ENCODE measurements around the gene VAV2.

Gene VAV2

GRCh38 chr9:133791735-133792649 lies 200.1 kb downstream of the VAV2 start:
- H3K4me3 ChIP-seq (replicated peaks; ENCODE audit: low read depth, low read length) = no peak overlapping the region
- no peak for DNase-seq (ENCODE audit: extremely low read depth, low read depth)
- TF ChIP-seq CTCF (IDR thresholded peaks at IDR 0.05; ENCODE audit: low read depth, low read length, missing control alignments) = no peak

GRCh38 chr9:133791069-133791468 lies 201.1 kb downstream of the VAV2 start:
- no peak overlapping the region for H3K4me3 ChIP-seq (replicated peaks; ENCODE audit: low read depth, low read length)
- TF ChIP-seq CTCF (IDR thresholded peaks at IDR 0.05; ENCODE audit: low read depth, low read length, missing control alignments) = no peak
- no peak for DNase-seq (ENCODE audit: extremely low read depth, low read depth)

- H3K4me3 ChIP-seq (replicated peaks; ENCODE audit: low read depth, low read length) = no peak overlapping the region
- no peak for DNase-seq (ENCODE audit: extremely low read depth, low read depth)
- TF ChIP-seq CTCF (IDR thresholded peaks at IDR 0.05; ENCODE audit: low read depth, low read length, missing control alignments) = no peak
These were observed 202.3 kb downstream of the VAV2 start for GRCh38 chr9:133789778-133790177.

GRCh38 chr9:133788819-133789717 lies 203.1 kb downstream of the VAV2 start:
- no peak for DNase-seq (ENCODE audit: extremely low read depth, low read depth)
- H3K4me3 ChIP-seq (replicated peaks; ENCODE audit: low read depth, low read length) = no peak overlapping the region
- TF ChIP-seq CTCF (IDR thresholded peaks at IDR 0.05; ENCODE audit: low read depth, low read length, missing control alignments) = no peak

GRCh38 chr9:133788045-133788818 lies 203.9 kb downstream of the VAV2 start:
- TF ChIP-seq CTCF (IDR thresholded peaks at IDR 0.05; ENCODE audit: low read depth, low read length, missing control alignments) = no peak
- no peak overlapping the region for H3K4me3 ChIP-seq (replicated peaks; ENCODE audit: low read depth, low read length)
- DNase-seq (ENCODE audit: extremely low read depth, low read depth) = no peak

GRCh38 chr9:133787754-133788025 lies 204.4 kb downstream of the VAV2 start:
- TF ChIP-seq CTCF (IDR thresholded peaks at IDR 0.05; ENCODE audit: low read depth, low read length, missing control alignments) = no peak
- H3K4me3 ChIP-seq (replicated peaks; ENCODE audit: low read depth, low read length) = no peak overlapping the region
- no peak for DNase-seq (ENCODE audit: extremely low read depth, low read depth)
